Measurements from ENCODE around the gene MAP3K4.

MAP3K4 gene

GRCh38 chr6:161011492-161012480 is 20.2 kb downstream of the MAP3K4 start:
- no peak overlapping the region for H3K27ac ChIP-seq

GRCh38 chr6:161013695-161014094 is 22.1 kb downstream of the MAP3K4 start:
- H3K27ac ChIP-seq = no peak overlapping the region
- TF ChIP-seq CTCF (conservative IDR thresholded peaks at IDR 0.05) = no peak

More at GRCh38 chr6:161011492-161012480, 20.2 kb downstream of the MAP3K4 start:
- no peak for TF ChIP-seq CTCF (conservative IDR thresholded peaks at IDR 0.05)

GRCh38 chr6:161017766-161018564 is 26.4 kb downstream of the MAP3K4 start:
- TF ChIP-seq CTCF (conservative IDR thresholded peaks at IDR 0.05) = no peak

GRCh38 chr6:161019324-161019839 is 27.8 kb downstream of the MAP3K4 start:
- H3K27ac ChIP-seq = no peak overlapping the region
- TF ChIP-seq CTCF (conservative IDR thresholded peaks at IDR 0.05) = no peak

More at GRCh38 chr6:161017766-161018564, 26.4 kb downstream of the MAP3K4 start:
- H3K27ac ChIP-seq = no peak overlapping the region

- no peak overlapping the region for H3K27ac ChIP-seq
- no peak for TF ChIP-seq CTCF (conservative IDR thresholded peaks at IDR 0.05)
These were observed 30.0 kb downstream of the MAP3K4 start for GRCh38 chr6:161021543-161021942.

- TF ChIP-seq CTCF (conservative IDR thresholded peaks at IDR 0.05) = no peak
- H3K27ac ChIP-seq = no peak overlapping the region
These were observed 30.6 kb downstream of the MAP3K4 start for GRCh38 chr6:161021998-161022743.

Data from VCaP (cell line).